Rectal smooth muscle tissue (tissue), 1 donor: ENCODE measurements around the gene CDKAL1.

Source experiments
- H3K27ac ChIP-seq: one replicate; pipeline ENCODE4 v1.7.0; 2013; ENCODE audit warnings: low read depth, low read length, inconsistent platforms
- H3K27me3 ChIP-seq: one replicate; pipeline ENCODE4 v1.7.0; 2013; ENCODE audit warnings: low read length; ENCODE audit not compliant: control insufficient read depth, insufficient read depth
- H3K36me3 ChIP-seq: one replicate; pipeline ENCODE4 v1.7.0; 2013; ENCODE audit warnings: low read length; ENCODE audit not compliant: control insufficient read depth, insufficient read depth
- H3K4me1 ChIP-seq: one replicate; pipeline ENCODE4 v1.7.0; 2013; ENCODE audit warnings: low read length; ENCODE audit not compliant: control insufficient read depth, insufficient read depth
- H3K4me3 ChIP-seq: one replicate; pipeline ENCODE4 v1.7.0; 2013; ENCODE audit warnings: low read length
- H3K9ac ChIP-seq: one replicate; pipeline ENCODE4 v1.7.0; 2013; ENCODE audit warnings: low read length

The CDKAL1 gene

DNA sequence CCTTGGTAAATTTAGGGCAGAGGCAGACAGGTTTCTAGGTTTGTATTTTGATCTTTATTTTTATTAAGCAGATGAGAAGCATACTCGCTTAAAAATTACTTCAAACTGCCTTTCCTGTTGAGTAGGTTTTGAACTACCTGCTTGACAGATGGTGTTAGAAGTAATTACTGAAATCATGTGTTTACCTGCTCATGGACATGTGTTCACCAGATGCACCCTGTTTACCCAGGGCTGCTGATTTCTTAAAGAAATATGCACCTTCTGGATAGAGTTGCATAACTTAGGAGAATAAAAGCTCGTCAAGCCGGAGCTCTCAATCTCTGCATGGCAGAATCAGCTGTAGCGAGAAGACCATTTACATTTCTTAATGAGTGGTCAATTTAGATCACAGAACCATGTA, 165.1 kb downstream of the CDKAL1 start:
- Histone ChIP-seq H3K27ac (no peak overlapping the region), H3K36me3 (no peaks in the 10 kb centered on the region), H3K27me3 (no peaks in the 10 kb centered on the region), H3K4me1 (no peaks in the 10 kb centered on the region), H3K9ac (no peak overlapping the region), H3K4me3 (no peak overlapping the region)

DNA sequence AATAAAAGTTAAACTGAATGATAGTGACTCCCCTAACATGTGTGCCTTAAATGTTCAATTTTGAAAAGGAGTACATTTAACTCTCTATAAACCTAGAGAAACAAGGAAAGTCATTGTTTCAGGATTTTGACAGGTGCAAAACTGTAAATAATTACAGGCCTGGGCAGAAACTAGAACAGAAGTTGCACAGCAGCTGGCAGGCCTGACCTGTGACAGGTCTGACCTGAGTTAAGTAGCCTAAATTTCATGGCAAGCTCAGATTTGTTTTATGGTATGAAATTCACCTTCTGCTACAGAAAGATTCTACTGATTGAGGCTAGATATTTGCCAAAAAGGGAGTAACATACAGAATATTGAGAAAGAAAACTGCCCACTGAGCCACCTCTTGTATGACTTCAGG, 166.1 kb downstream of the CDKAL1 start:
- H3K27me3 ChIP-seq = no peaks in the 10 kb centered on the region

GRCh38 chr6:20702366-20702765, 168.1 kb downstream of the CDKAL1 start:
- no peak overlapping the region for H3K27ac ChIP-seq
- H3K4me1 ChIP-seq = no peaks in the 10 kb centered on the region
- H3K27me3 ChIP-seq = no peaks in the 10 kb centered on the region
- H3K36me3 ChIP-seq = no peaks in the 10 kb centered on the region
- no peak overlapping the region for H3K4me3 ChIP-seq
- H3K9ac ChIP-seq = no peak overlapping the region

More for the DNA sequence above, 166.1 kb downstream of the CDKAL1 start:
- no peak overlapping the region for H3K27ac ChIP-seq
- H3K4me3 ChIP-seq = no peak overlapping the region
- no peaks in the 10 kb centered on the region for H3K36me3 ChIP-seq
- no peak overlapping the region for H3K9ac ChIP-seq
- no peaks in the 10 kb centered on the region for H3K4me1 ChIP-seq

GRCh38 chr6:20703049-20703448, 168.8 kb downstream of the CDKAL1 start:
- no peaks in the 10 kb centered on the region for H3K27me3 ChIP-seq
- H3K4me1 ChIP-seq = no peaks in the 10 kb centered on the region
- H3K27ac ChIP-seq = no peak overlapping the region
- no peak overlapping the region for H3K4me3 ChIP-seq
- no peak overlapping the region for H3K9ac ChIP-seq
- no peaks in the 10 kb centered on the region for H3K36me3 ChIP-seq

DNA sequence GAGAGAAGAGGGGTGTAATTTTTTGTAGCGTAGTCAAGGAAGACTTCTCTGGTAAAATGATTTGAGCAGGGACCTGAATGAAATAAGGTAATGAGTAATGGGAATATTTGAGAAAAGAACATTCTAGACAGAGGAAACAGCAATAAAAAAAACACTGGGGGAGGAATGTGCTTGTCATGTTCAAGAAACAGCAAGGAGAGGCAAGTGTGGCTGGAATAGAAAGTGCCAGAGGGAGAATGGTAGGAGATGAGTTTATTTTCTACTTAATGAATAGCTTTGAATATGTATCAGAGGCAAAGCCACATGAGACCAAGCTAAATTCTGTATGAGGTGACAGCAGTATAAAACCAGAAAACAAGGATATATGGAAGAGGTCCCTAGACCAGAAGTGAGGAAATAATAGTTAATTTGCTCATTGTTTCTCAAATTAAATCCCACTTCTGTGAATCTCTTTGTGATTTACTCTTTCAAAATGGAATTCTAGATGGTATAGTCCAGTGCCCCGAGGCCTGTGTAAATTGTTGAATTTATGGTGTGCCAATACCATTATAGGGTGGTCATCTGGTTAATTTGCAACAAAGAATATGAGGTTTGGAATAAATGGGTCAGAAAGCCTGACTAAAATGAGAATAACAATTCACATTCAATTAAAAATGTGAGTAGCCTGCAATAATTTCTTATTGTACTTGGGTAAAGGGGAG, 170.2 kb downstream of the CDKAL1 start:
- H3K9ac ChIP-seq = no peak overlapping the region
- no peak overlapping the region for H3K27ac ChIP-seq
- no peak overlapping the region for H3K4me3 ChIP-seq
- H3K27me3 ChIP-seq = no peaks in the 10 kb centered on the region
- H3K4me1 ChIP-seq = no peaks in the 10 kb centered on the region
- H3K36me3 ChIP-seq = no peaks in the 10 kb centered on the region

DNA sequence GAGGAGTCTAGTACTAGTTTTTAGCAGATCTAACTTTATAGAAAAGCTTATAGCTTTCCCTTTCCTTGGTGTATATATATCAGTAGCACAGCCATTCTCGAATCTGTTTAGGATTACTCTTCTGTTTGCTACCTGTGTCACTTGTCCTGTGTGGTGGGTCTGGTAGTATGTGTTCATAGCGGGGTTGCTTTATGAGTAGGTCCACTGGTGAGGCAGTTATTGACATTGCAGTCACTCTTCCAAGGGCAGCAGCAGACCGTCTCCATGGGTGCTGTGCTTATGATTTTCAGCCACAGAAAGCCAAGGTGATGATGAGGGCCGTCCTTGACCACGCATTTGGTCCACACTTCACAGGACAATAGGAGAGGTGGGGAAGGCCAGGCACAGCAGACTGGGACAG, 171.5 kb downstream of the CDKAL1 start:
- Histone ChIP-seq H3K27ac (no peak overlapping the region), H3K27me3 (no peaks in the 10 kb centered on the region), H3K4me1 (no peaks in the 10 kb centered on the region), H3K36me3 (no peaks in the 10 kb centered on the region), H3K9ac (no peak overlapping the region), H3K4me3 (no peak overlapping the region)

GRCh38 chr6:20706238-20706938, 172.1 kb downstream of the CDKAL1 start:
- Histone ChIP-seq H3K27me3 (no peaks in the 10 kb centered on the region), H3K9ac (no peak overlapping the region), H3K4me1 (no peaks in the 10 kb centered on the region), H3K27ac (no peak overlapping the region), H3K4me3 (no peak overlapping the region), H3K36me3 (no peaks in the 10 kb centered on the region)

- H3K4me1 ChIP-seq = no peaks in the 10 kb centered on the region
- H3K27me3 ChIP-seq = no peaks in the 10 kb centered on the region
- H3K36me3 ChIP-seq = no peaks in the 10 kb centered on the region
- H3K4me3 ChIP-seq = no peak overlapping the region
- no peak overlapping the region for H3K27ac ChIP-seq
- H3K9ac ChIP-seq = no peak overlapping the region
Measured at GRCh38 chr6:20706939-20707485, 172.8 kb downstream of the CDKAL1 start.

DNA sequence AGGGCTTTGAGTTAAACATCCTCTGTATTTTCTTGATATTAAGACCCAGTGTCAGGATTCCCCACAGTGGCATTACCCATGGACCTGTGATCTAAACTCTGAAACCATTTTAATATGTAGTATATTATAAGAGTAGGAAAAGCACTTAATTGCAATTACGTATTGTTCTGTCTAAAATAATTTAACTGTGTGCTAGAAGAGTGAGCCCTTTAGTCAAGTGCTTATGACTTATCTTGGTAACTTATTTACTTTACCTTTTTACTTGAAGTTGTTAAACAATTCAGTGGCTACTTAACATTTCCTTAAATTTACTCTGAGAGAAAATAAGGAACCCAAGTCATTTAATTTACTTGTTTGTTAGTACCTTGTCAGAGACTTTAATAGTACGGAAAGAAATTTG, 173.6 kb downstream of the CDKAL1 start:
- Histone ChIP-seq H3K27me3 (no peaks in the 10 kb centered on the region), H3K4me1 (no peaks in the 10 kb centered on the region), H3K9ac (no peak overlapping the region), H3K4me3 (no peak overlapping the region), H3K27ac (no peak overlapping the region), H3K36me3 (no peaks in the 10 kb centered on the region)

GRCh38 chr6:20708367-20709124, 174.3 kb downstream of the CDKAL1 start:
- H3K36me3 ChIP-seq = no peaks in the 10 kb centered on the region
- no peak overlapping the region for H3K4me3 ChIP-seq
- no peak overlapping the region for H3K27ac ChIP-seq
- H3K9ac ChIP-seq = no peak overlapping the region
- no peaks in the 10 kb centered on the region for H3K27me3 ChIP-seq
- H3K4me1 ChIP-seq = no peaks in the 10 kb centered on the region

DNA sequence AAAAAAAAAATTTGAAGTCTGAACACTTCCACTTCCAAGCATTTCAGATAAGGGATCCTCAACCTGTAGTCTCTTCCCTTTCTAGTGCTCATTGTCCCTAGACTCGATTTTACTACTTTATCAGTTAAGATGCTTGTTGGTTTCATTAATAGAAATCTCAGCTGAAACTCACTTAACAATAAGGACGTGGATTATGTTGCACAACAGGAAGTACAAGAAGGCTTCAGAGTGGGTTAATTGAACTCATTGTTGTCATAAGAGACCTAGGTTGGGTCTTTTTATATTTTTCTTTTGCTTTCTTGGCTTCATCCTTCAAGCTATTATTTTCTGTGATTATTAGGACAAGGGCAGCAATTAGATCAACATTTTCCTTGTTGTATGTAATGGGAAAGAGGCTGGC, 175.2 kb downstream of the CDKAL1 start:
- no peak overlapping the region for H3K4me3 ChIP-seq
- H3K9ac ChIP-seq = no peak overlapping the region
- H3K36me3 ChIP-seq = no peaks in the 10 kb centered on the region

DNA sequence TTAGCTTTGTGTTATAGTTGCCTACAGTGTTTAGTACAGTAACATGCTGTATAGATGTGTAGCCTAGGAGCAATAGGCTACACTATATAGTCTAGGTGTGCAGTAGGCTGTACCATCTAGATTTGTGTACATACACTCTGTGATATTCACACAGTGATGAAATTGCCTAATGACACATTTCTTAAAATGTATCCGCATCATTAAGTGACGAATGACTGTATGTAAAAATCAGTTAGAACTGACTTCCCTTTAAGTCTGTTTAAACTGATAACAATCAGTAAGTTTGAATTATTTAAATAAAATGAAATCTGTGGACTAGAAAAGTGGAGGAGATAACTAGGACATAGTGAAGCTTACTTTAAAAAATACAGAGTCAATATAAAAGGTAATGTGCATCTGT, 176.1 kb downstream of the CDKAL1 start:
- Histone ChIP-seq H3K27me3 (no peaks in the 10 kb centered on the region), H3K36me3 (no peaks in the 10 kb centered on the region), H3K9ac (no peak overlapping the region), H3K27ac (no peak overlapping the region), H3K4me1 (no peaks in the 10 kb centered on the region), H3K4me3 (no peak overlapping the region)

More for the DNA sequence above, 175.2 kb downstream of the CDKAL1 start:
- Histone ChIP-seq H3K27ac (no peak overlapping the region), H3K27me3 (no peaks in the 10 kb centered on the region), H3K4me1 (no peaks in the 10 kb centered on the region)
